Liver (tissue), 9 donors: ENCODE results near the gene ITGB4. TPM values are rescaled to one million over a fixed set of nuclear protein-coding genes. Genes with fewer than 3 reads are reported as not detected.

Source experiments
- DNase-seq: peaks from one replicate; pipeline ENCODE4 v3.0.0-alpha.2; 2017; ENCODE audit warnings: low spot score
- H3K27ac ChIP-seq, 2 donors: one replicate each; pipeline ENCODE4 v1.7.0; 2013; ENCODE audit warnings: inconsistent platforms in 2 of 2, low read length in 2 of 2, control low read depth in 1 of 2, low read depth in 1 of 2, mild to moderate bottlenecking in 1 of 2
- H3K27me3 ChIP-seq, 4 donors: one replicate each; pipeline versions ENCODE4 v1.6.1 to v1.7.0; 2013; ENCODE audit warnings: low read length in 3 of 4, inconsistent platforms in 1 of 4, mild to moderate bottlenecking in 1 of 4, moderate library complexity in 1 of 4; ENCODE audit not compliant: control insufficient read depth in 4 of 4, insufficient read depth in 4 of 4
- H3K36me3 ChIP-seq, 4 donors: one replicate each; pipeline versions ENCODE4 v1.6.1 to v1.7.0; 2013; ENCODE audit warnings: low read length in 3 of 4, mild to moderate bottlenecking in 3 of 4, low read depth in 1 of 4, moderate library complexity in 1 of 4; ENCODE audit not compliant: control insufficient read depth in 4 of 4, insufficient read depth in 3 of 4
- H3K4me1 ChIP-seq, 4 donors: one replicate each; pipeline versions ENCODE4 v1.6.1 to v1.7.0; 2013; ENCODE audit warnings: low read length in 3 of 4, mild to moderate bottlenecking in 3 of 4, moderate library complexity in 1 of 4; ENCODE audit not compliant: control insufficient read depth in 4 of 4, insufficient read depth in 4 of 4
- H3K4me3 ChIP-seq, 3 donors: one replicate each; pipeline versions ENCODE4 v1.6.1 to v1.7.0; 2013; ENCODE audit warnings: low read length in 3 of 3, control low read depth in 1 of 3, low read depth in 1 of 3, mild to moderate bottlenecking in 1 of 3
- H3K9ac ChIP-seq, 2 donors: one replicate each; pipeline ENCODE4 v1.7.0; 2013; ENCODE audit warnings: low read length in 2 of 2, mild to moderate bottlenecking in 2 of 2, moderate library complexity in 2 of 2, control low read depth in 1 of 2, low read depth in 1 of 2
- H3K9me3 ChIP-seq, 4 donors: one replicate each; pipeline versions ENCODE4 v1.6.1 to v1.7.0; 2013; ENCODE audit warnings: low read length in 3 of 4; ENCODE audit not compliant: control insufficient read depth in 4 of 4
- ATF3 ChIP-seq: IDR thresholded peaks from 2 replicates; pipeline ENCODE4 v1.6.1; 2016; ENCODE audit warnings: antibody characterized with exemption
- CTCF ChIP-seq: fragments of 150-350 bp; IDR thresholded peaks from 2 replicates; pipeline ENCODE4 v1.5.1; 2017; ENCODE audit warnings: improper control_type of control experiment, low read depth, low read length; ENCODE audit not compliant: missing input control
- EGR1 ChIP-seq, 2 donors: IDR thresholded peaks; 2 replicates each; pipeline ENCODE4 v1.6.1; 2016 to 2018; ENCODE audit warnings: antibody characterized with exemption in 2 of 2, low read depth in 2 of 2
- FOXA1 ChIP-seq: IDR thresholded peaks from 2 replicates; pipeline ENCODE4 v1.6.1; 2016; ENCODE audit warnings: antibody characterized with exemption
- FOXA2 ChIP-seq: IDR thresholded peaks from 2 replicates; pipeline ENCODE4 v1.6.1; 2016; ENCODE audit warnings: antibody characterized with exemption
- HNF4A ChIP-seq, 2 donors: conservative IDR thresholded peaks; 2 replicates each; pipeline ENCODE4 v1.6.1; 2016; ENCODE audit warnings: antibody characterized with exemption in 2 of 2, mild to moderate bottlenecking in 2 of 2
- HNF4G ChIP-seq: IDR thresholded peaks from 2 replicates; pipeline ENCODE4 v1.6.1; 2016; ENCODE audit warnings: antibody characterized with exemption
- JUND ChIP-seq, 2 donors: IDR thresholded peaks; 2 replicates each; pipeline ENCODE4 v1.6.1; 2016; ENCODE audit warnings: antibody characterized with exemption in 2 of 2
- NR2F2 ChIP-seq: IDR thresholded peaks from 2 replicates; pipeline ENCODE4 v1.6.1; 2016; ENCODE audit warnings: antibody characterized with exemption
- RAD21 ChIP-seq, 2 donors: IDR thresholded peaks; 2 replicates each; pipeline ENCODE4 v1.6.1; 2016; ENCODE audit warnings: antibody characterized with exemption in 2 of 2, mild to moderate bottlenecking in 2 of 2
- RXRA ChIP-seq, 2 donors: IDR thresholded peaks; 2 replicates each; pipeline ENCODE4 v1.6.1; 2017 to 2018; ENCODE audit warnings: antibody characterized with exemption in 2 of 2, mild to moderate bottlenecking in 1 of 2
- SP1 ChIP-seq: IDR thresholded peaks from 2 replicates; pipeline ENCODE4 v1.6.1; 2018; ENCODE audit warnings: antibody characterized with exemption, mild to moderate bottlenecking
- TAF1 ChIP-seq: conservative IDR thresholded peaks from 2 replicates; pipeline ENCODE4 v1.6.1; 2016; ENCODE audit warnings: antibody characterized with exemption, mild to moderate bottlenecking
- ZBTB33 ChIP-seq: IDR thresholded peaks from 2 replicates; pipeline ENCODE4 v1.6.1; 2016; ENCODE audit warnings: antibody characterized with exemption
- WGBS: extraction: QIAGEN DNeasy Blood & Tissue Kit; methylation state at CpG from one replicate; pipeline ENCODE4 v1.1.7; 2013; 5-methylcytosine and 5-hydroxymethylcytosine counted together
- polyA plus RNA-seq, 2 donors: library from polyadenylated mRNA; stranded (reverse) in 1 of 2; unstranded in 1 of 2; fragments of 200-250 nt in 1 of 2; fragments of >200 nt in 1 of 2; fragmentation: Nextera tagmentation in 1 of 2; extraction: Ambion mirVana in 1 of 2; gene quantifications; one replicate each; pipeline versions ENCODE4 v1.2.1 to v1.2.3, GENCODE V29; 2013 to 2015
- total RNA-seq, 2 donors: library from RNA; depleted of rRNA; stranded (reverse); fragments of >200 nt; gene quantifications; one replicate each; pipeline ENCODE4 v1.2.3, GENCODE V29; 2014
- donor health status: healthy.
- donor health status: healthy.
- donor health status: healthy.
- donor health status: healthy.
- donor health status: healthy.

Gene ITGB4
- total and polyA plus RNA-seq, 4 donors: 0.42 to 1.4 (median 1.3) TPM

- H3K4me3 ChIP-seq: no peak overlapping the region
- H3K4me1 ChIP-seq: no peaks in the 10 kb centered on the region
- H3K9ac ChIP-seq: no peak overlapping the region
- 92% methylated on average over 3 of the region's 3 CpGs for WGBS
- DNase-seq: no peak
- TF ChIP-seq NR2F2: no peak
- no peak for TF ChIP-seq FOXA2
- no peak for TF ChIP-seq CTCF
- TF ChIP-seq ZBTB33: no peak
- no peak for TF ChIP-seq SP1
- TF ChIP-seq ATF3: no peak
- no peak for TF ChIP-seq HNF4G
- no peak for TF ChIP-seq EGR1 (IDR thresholded peaks at IDR 0.05; ENCODE audit: low read depth in 2 of 2)
- no peak for TF ChIP-seq HNF4A (conservative IDR thresholded peaks at IDR 0.05)
- TF ChIP-seq FOXA1: no peak
- no peak for TF ChIP-seq TAF1
- no peak for TF ChIP-seq RXRA (IDR thresholded peaks at IDR 0.05)
- TF ChIP-seq RAD21 (IDR thresholded peaks at IDR 0.05): no peak
- no peaks in the 10 kb centered on the region for H3K9me3 ChIP-seq
- peaks cover 1 to 14% (median 8%) of the 10 kb centered on the region in 4 donors for H3K36me3 ChIP-seq
- H3K27ac ChIP-seq: no peak overlapping the region
- no peaks in the 10 kb centered on the region for H3K27me3 ChIP-seq
These were observed 40.0 kb upstream of the ITGB4 start for GRCh38 chr17:75681289-75681688.

GRCh38 chr17:75683583-75683982, 37.7 kb upstream of the ITGB4 start:
- Histone ChIP-seq H3K4me1 (no peaks in the 10 kb centered on the region), H3K27me3 (no peaks in the 10 kb centered on the region), H3K27ac (no peak overlapping the region), H3K9me3 (no peaks in the 10 kb centered on the region), H3K9ac (no peak overlapping the region), H3K36me3 (peaks cover 1 to 14% (median 3%) of the 10 kb centered on the region in 4 donors), H3K4me3 (no peak overlapping the region)
- TF ChIP-seq HNF4G (no peak), RXRA (IDR thresholded peaks at IDR 0.05) (no peak), CTCF (no peak), JUND (IDR thresholded peaks at IDR 0.05) (no peak), ZBTB33 (no peak), RAD21 (IDR thresholded peaks at IDR 0.05) (no peak)
- no peak for DNase-seq
- 81% methylated on average over 4 of the region's 4 CpGs for WGBS
